ENCODE results near the gene AFAP1L1. TPM values are rescaled to one million over a fixed set of nuclear protein-coding genes. Genes with fewer than 3 reads are reported as not detected.

Gene AFAP1L1
- total and polyA plus RNA-seq, 7 donors: 0.23 to 8.6 (median 5.6) TPM

GRCh38 chr5:149363358-149363757 is 91.7 kb downstream of the AFAP1L1 start:
- TF ChIP-seq POLR2A (IDR thresholded peaks at IDR 0.05) (no peak), CTCF (IDR thresholded peaks at IDR 0.05) (no peak), POLR2AphosphoS5 (IDR thresholded peaks at IDR 0.05) (no peak), EP300 (IDR thresholded peaks at IDR 0.05) (no peak)
- Histone ChIP-seq H3K27ac (no peak overlapping the region), H3K4me3 (no peak overlapping the region), H3K4me1 (peaks cover 0 to 19% (median 17%) of the 10 kb centered on the region in 4 donors), H3K27me3 (no peaks in the 10 kb centered on the region), H3K36me3 (no peaks in the 10 kb centered on the region), H3K9me3 (no peaks in the 10 kb centered on the region)
- intact Hi-C loops (cut with DNase I): no loop called here
- DNase-seq: no peak

GRCh38 chr5:149363936-149364335 is 92.3 kb downstream of the AFAP1L1 start:
- WGBS, 2 donors: 95 to 96% methylated on average over 9 of the region's 9 CpGs
- intact Hi-C loops (cut with DNase I): no loop called here
- no peak overlapping the region for H3K27ac ChIP-seq

GRCh38 chr5:149364719-149365118 is 93.1 kb downstream of the AFAP1L1 start:
- no peak for DNase-seq
- intact Hi-C loops (cut with DNase I): loop anchor here (5.0 kb wide), 2 partner anchors 47 to 198 kb away; no protein-coding TSS in a partner anchor
- H3K27me3 ChIP-seq: no peaks in the 10 kb centered on the region
- H3K4me1 ChIP-seq: peaks cover 0 to 17% (median 15%) of the 10 kb centered on the region in 4 donors
- H3K4me3 ChIP-seq: no peak overlapping the region
- H3K27ac ChIP-seq: no peak overlapping the region
- 96 to 100% methylated on average over 2 of the region's 2 CpGs for WGBS, 2 donors
- TF ChIP-seq POLR2AphosphoS5 (IDR thresholded peaks at IDR 0.05) (no peak), EP300 (IDR thresholded peaks at IDR 0.05) (no peak), POLR2A (IDR thresholded peaks at IDR 0.05) (no peak), CTCF (IDR thresholded peaks at IDR 0.05) (no peak)
- H3K36me3 ChIP-seq: no peaks in the 10 kb centered on the region
- H3K9me3 ChIP-seq: no peaks in the 10 kb centered on the region

More at GRCh38 chr5:149363936-149364335, 92.3 kb downstream of the AFAP1L1 start:
- H3K36me3 ChIP-seq: no peaks in the 10 kb centered on the region
- H3K27me3 ChIP-seq: no peaks in the 10 kb centered on the region
- H3K9me3 ChIP-seq: no peaks in the 10 kb centered on the region
- H3K4me1 ChIP-seq: peaks cover 0 to 17% (median 15%) of the 10 kb centered on the region in 4 donors
- no peak overlapping the region for H3K4me3 ChIP-seq
- no peak for DNase-seq
- TF ChIP-seq CTCF (IDR thresholded peaks at IDR 0.05) (no peak), EP300 (IDR thresholded peaks at IDR 0.05) (no peak), POLR2AphosphoS5 (IDR thresholded peaks at IDR 0.05) (no peak), POLR2A (IDR thresholded peaks at IDR 0.05) (no peak)

GRCh38 chr5:149365418-149365817 is 93.8 kb downstream of the AFAP1L1 start:
- no peak overlapping the region for H3K27ac ChIP-seq
- peaks cover 0 to 17% (median 16%) of the 10 kb centered on the region in 4 donors for H3K4me1 ChIP-seq
- intact Hi-C loops (cut with DNase I): loop anchor here (5.0 kb wide), 2 partner anchors 48 to 197 kb away; no protein-coding TSS in a partner anchor
- no peak for DNase-seq
- TF ChIP-seq POLR2A (IDR thresholded peaks at IDR 0.05): no peak
- no peak for TF ChIP-seq EP300 (IDR thresholded peaks at IDR 0.05)
- no peak for TF ChIP-seq POLR2AphosphoS5 (IDR thresholded peaks at IDR 0.05)
- no peak for TF ChIP-seq CTCF (IDR thresholded peaks at IDR 0.05)
- WGBS, 2 donors: 87 to 90% methylated on average over 6 of the region's 6 CpGs
- no peak overlapping the region for H3K4me3 ChIP-seq
- no peaks in the 10 kb centered on the region for H3K27me3 ChIP-seq
- H3K36me3 ChIP-seq: no peaks in the 10 kb centered on the region
- no peaks in the 10 kb centered on the region for H3K9me3 ChIP-seq
